Psoas muscle (tissue), 8 donors: ENCODE results near the gene SLC22A3. TPM values are rescaled to one million over a fixed set of nuclear protein-coding genes. Genes with fewer than 3 reads are reported as not detected.

Source experiments
- ATAC-seq, 4 donors: fragments of 200-7000 bp; cut with Tn5 transposase; one replicate each; pipeline ENCODE4 v1.9.1; 2020; ENCODE audit warnings: moderate library complexity in 3 of 4, mild to moderate bottlenecking in 2 of 4
- DNase-seq, 2 donors: peaks; one replicate each; pipeline ENCODE4 v3.0.0-alpha.2; 2020
- H3K27ac ChIP-seq: fragments of 200-600 bp; one replicate; pipeline ENCODE4 v1.8.0; 2022
- H3K27me3 ChIP-seq, 3 donors: fragments of 200-600 bp in 1 of 3; one replicate each; pipeline versions ENCODE4 v1.6.1 to v1.8.0; 2013 to 2022; ENCODE audit warnings: low read length in 2 of 3, mild to moderate bottlenecking in 2 of 3, moderate library complexity in 1 of 3; ENCODE audit not compliant: insufficient read depth in 3 of 3
- H3K36me3 ChIP-seq, 2 donors: fragments of 200-600 bp in 1 of 2; one replicate each; pipeline versions ENCODE4 v1.6.1 to v1.8.0; 2013 to 2022; ENCODE audit warnings: low read depth in 1 of 2, mild to moderate bottlenecking in 1 of 2, moderate library complexity in 1 of 2; ENCODE audit not compliant: insufficient read depth in 1 of 2
- H3K4me1 ChIP-seq: fragments of 200-600 bp; one replicate; pipeline ENCODE4 v1.8.0; 2022
- H3K4me3 ChIP-seq: fragments of 200-600 bp; one replicate; pipeline ENCODE4 v1.8.0; 2022; ENCODE audit warnings: mild to moderate bottlenecking
- H3K9me3 ChIP-seq: fragments of 200-600 bp; one replicate; pipeline ENCODE4 v1.8.0; 2022
- WGBS, 3 donors: extraction: QIAGEN DNeasy Blood & Tissue Kit; methylation state at CpG; one replicate each; pipeline versions ENCODE4 v1.1.6 to v1.1.7; 2013; 5-methylcytosine and 5-hydroxymethylcytosine counted together
- intact Hi-C, 2 donors: fragments of 100-400 bp; cut with DNase I; formaldehyde crosslinking; loops; one replicate each; pipeline versions ENCODE4 v1.11.0 to v1.14.2; 2022
- polyA plus RNA-seq, 3 donors: library from polyadenylated mRNA; stranded (reverse); fragments of 200-250 nt; gene quantifications; one replicate each; pipeline ENCODE4 v1.2.3, GENCODE V29; 2013
- total RNA-seq, 4 donors: library from RNA; stranded (reverse); fragmentation: NEBNext Ultra II Directional in 2 of 4; extraction: Animal tissue kit (Norgen Biotek cat#: 25700) in 2 of 4; gene quantifications; one replicate each; pipeline versions ENCODE4 v1.2.1 to v1.2.4, GENCODE V29; 2021 to 2023
- TF ChIP-seq, protein P1 (sequence below): fragments of 200-600 bp; IDR thresholded peaks from one replicate; pipeline ENCODE4 v1.8.0; 2022; ENCODE audit warnings: antibody characterized with exemption
- donor health status: healthy with polysubstance abuse.
- donor health status: DM: no; HTN: no; CAD: no; lungs with moderate emphysema.
- donor health status: Bipolar disorder and iron deficiency.
- donor health status: healthy.
- donor health status: DM: yes; HTN: yes; CAD: no.
- donor health status: DM: no; HTN: no; CAD: no.
- donor health status: DM: no; HTN: no; CAD: no.
- donor health status: DM: yes; HTN: yes; CAD: no.

Gene SLC22A3
- total and polyA plus RNA-seq, 7 donors: 43.7 to 121 (median 49.5) TPM

DNA sequence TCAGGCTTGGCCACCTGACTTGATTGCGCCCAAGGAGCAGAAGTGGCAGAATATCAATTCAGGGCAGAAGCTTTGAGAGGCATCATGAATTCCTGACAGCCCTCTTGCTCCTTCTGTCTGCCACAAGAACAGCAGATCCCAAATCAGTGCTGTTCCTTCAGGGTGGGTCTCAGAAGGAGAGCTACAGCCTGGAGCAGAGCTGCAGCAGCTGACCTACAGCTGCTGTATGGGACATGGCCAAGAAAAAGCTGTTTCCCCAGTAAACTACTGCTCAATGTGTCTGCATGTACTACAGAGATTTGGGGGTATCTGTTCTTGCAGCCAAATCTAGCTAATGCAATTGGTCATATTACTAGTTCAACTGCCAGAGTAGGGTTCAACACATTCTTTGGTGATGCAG is 69.0 kb downstream of the SLC22A3 start:
- ATAC-seq (no peak), DNase-seq (no peak)
- Histone ChIP-seq H3K4me1 (no peaks in the 10 kb centered on the region), H3K9me3 (no peaks in the 10 kb centered on the region), H3K4me3 (no peak overlapping the region), H3K36me3 (peaks cover 0 to 16% of the 10 kb centered on the region in 2 donors), H3K27me3 (no peaks in the 10 kb centered on the region), H3K27ac (no peak overlapping the region)
- WGBS, 3 donors: 90 to 100% (median 91%) methylated on average over 1 of the region's 1 CpG
- TF ChIP-seq, protein P1, sequence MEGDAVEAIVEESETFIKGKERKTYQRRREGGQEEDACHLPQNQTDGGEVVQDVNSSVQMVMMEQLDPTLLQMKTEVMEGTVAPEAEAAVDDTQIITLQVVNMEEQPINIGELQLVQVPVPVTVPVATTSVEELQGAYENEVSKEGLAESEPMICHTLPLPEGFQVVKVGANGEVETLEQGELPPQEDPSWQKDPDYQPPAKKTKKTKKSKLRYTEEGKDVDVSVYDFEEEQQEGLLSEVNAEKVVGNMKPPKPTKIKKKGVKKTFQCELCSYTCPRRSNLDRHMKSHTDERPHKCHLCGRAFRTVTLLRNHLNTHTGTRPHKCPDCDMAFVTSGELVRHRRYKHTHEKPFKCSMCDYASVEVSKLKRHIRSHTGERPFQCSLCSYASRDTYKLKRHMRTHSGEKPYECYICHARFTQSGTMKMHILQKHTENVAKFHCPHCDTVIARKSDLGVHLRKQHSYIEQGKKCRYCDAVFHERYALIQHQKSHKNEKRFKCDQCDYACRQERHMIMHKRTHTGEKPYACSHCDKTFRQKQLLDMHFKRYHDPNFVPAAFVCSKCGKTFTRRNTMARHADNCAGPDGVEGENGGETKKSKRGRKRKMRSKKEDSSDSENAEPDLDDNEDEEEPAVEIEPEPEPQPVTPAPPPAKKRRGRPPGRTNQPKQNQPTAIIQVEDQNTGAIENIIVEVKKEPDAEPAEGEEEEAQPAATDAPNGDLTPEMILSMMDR: no peak
- intact Hi-C loops: no loop called here

DNA sequence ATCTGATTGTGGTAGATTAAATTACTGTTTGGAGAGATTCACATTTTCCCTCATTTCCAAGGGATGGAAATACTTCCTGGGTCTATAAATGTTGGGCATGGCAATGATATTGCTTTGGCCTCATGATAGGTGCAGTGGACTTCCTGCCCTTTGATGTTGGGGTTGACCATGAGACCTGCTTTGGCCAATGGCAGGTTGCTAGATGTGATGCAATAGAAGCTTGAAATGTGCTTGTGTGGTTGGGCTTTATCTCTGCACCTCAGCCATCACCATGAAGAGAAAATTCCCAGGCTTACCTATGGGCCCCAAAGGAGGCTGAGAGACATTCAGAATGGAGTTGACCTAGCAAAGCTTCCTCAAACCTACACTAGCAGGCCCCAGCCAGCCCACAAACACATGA is 69.4 kb downstream of the SLC22A3 start:
- no peak for ATAC-seq
- intact Hi-C loops: no loop called here

DNA sequence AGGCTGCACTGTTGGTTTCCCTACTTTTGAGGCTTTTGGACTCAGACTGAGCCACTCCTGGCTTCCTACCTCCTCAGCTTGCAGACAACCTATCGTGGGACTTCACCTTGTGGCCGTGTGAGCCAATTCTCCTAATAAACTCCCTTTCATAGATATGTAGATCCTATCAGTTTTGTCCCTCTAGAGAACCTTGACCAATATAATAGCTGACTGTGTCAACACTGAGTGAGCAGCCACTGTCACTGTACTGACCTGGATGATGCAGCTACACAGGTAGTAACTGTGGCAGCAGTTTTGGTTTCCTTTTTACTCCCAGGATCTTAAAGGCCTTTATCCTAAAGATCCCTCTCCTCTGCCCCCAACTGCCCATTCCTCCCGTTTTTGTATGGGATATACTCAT is 70.2 kb downstream of the SLC22A3 start:
- intact Hi-C loops: no loop called here
- DNase-seq: no peak
- TF ChIP-seq, protein P1: no peak
- H3K4me1 ChIP-seq: no peaks in the 10 kb centered on the region
- no peaks in the 10 kb centered on the region for H3K27me3 ChIP-seq
- peaks cover 0 to 10% of the 10 kb centered on the region in 2 donors for H3K36me3 ChIP-seq
- no peak overlapping the region for H3K27ac ChIP-seq
- H3K4me3 ChIP-seq: no peak overlapping the region
- no peak for ATAC-seq
- WGBS, 3 donors: 87 to 91% (median 90%) methylated on average over 3 of the region's 3 CpGs
- no peaks in the 10 kb centered on the region for H3K9me3 ChIP-seq

More for the DNA sequence above, 69.4 kb downstream of the SLC22A3 start:
- Histone ChIP-seq H3K36me3 (peaks cover 0 to 16% of the 10 kb centered on the region in 2 donors), H3K27me3 (no peaks in the 10 kb centered on the region), H3K9me3 (no peaks in the 10 kb centered on the region), H3K4me3 (no peak overlapping the region), H3K27ac (no peak overlapping the region), H3K4me1 (no peaks in the 10 kb centered on the region)
- TF ChIP-seq, protein P1: no peak
- no peak for DNase-seq

DNA sequence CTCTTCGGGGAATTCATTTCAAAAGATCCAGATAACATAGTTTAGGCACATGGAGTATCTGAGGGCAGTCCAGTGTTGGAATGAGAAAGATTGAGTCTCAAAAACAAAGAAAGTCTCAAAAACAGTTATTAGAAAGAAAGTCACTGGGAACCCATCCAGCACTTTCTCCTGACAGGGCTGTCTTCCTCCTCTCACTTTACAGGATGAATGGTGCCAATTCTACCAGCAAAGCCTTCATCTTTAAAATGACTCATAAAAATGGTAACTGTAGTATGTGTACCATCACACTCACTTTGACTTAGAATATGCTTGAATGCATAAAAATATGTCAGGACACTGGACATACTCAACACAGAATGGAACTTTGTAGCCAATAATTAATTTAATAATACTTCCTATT is 71.3 kb downstream of the SLC22A3 start:
- TF ChIP-seq, protein P1: no peak
- Histone ChIP-seq H3K9me3 (no peaks in the 10 kb centered on the region), H3K4me3 (no peak overlapping the region), H3K36me3 (peaks cover 0 to 9% of the 10 kb centered on the region in 2 donors), H3K27ac (no peak overlapping the region), H3K4me1 (no peaks in the 10 kb centered on the region), H3K27me3 (no peaks in the 10 kb centered on the region)
- intact Hi-C loops: no loop called here
- DNase-seq (no peak), ATAC-seq (no peak)
- WGBS, 3 donors: 86 to 92% (median 88%) methylated on average over 1 of the region's 1 CpG

DNA sequence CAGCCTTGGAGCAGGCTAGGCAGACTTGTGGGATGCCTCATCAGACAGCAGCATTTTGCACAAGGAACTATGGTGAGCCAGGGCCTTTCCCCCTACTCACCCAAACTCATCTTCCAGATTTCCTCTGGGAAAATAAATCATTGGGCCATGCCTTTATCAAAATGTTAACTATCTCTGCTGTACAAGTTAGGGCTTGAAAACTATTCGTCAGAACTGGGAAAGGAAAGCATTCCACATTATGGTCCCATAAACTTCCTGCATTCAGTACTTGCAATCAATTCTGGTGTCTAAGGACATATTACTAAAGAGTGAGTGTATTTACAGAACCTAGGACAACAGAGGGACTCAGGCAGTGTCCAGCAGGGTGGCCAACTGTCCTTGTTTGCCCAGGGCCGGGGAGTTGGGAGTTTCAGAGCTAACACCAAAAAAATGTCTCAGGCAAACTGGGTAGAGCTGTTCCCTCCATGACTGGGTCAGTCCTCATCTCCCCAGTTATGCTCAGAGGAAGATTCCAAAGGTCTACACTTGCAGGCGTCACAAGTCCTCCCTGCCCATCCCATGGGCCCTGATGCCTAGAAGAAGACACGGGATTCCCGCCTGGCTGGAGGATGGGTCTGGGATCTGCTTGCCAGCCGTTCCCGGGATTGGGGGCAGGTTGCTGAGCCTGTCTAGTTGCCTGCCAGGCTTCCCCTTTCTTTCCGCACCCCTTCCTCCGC is 72.2 kb downstream of the SLC22A3 start:
- 93 to 97% (median 95%) methylated on average over 9 of the region's 9 CpGs for WGBS, 3 donors
- TF ChIP-seq, protein P1: no peak
- Histone ChIP-seq H3K36me3 (peaks cover 0 to 7% of the 10 kb centered on the region in 2 donors), H3K4me1 (no peaks in the 10 kb centered on the region), H3K27ac (no peak overlapping the region), H3K4me3 (no peak overlapping the region), H3K27me3 (no peaks in the 10 kb centered on the region), H3K9me3 (no peaks in the 10 kb centered on the region)
- ATAC-seq: peak in 1 of 4 donors; percentile 19
- no peak for DNase-seq
- intact Hi-C loops: no loop called here
